ENCODE results near the gene CDH4. TPM values are rescaled to one million over a fixed set of nuclear protein-coding genes. Genes with fewer than 3 reads are reported as not detected.

Gene CDH4
- total RNA-seq, 1 experiment from 2014 or later = not detected

GRCh38 chr20:61475729-61476128 lies 223.7 kb downstream of the CDH4 start:
- ChIA-PET POLR2A (no interaction called here), CTCF (no interaction called here)
- in situ Hi-C loops (cut with HindIII; ENCODE audit: low pct_unique_long_range_greater_than_20kb, low sequenced_read_pairs) = no loop called here
- peaks cover 16% of the 10 kb centered on the region for H3K27me3 ChIP-seq (ENCODE audit: control insufficient read depth, insufficient read depth, low read length)
- intact Hi-C loops (cut with micrococcal nuclease; ENCODE audit: unreplicated experiment) = no loop called here
- no peaks in the 10 kb centered on the region for H3K4me1 ChIP-seq (ENCODE audit: control insufficient read depth, insufficient read depth, low read length)
- no peaks in the 10 kb centered on the region for H3K9me3 ChIP-seq (ENCODE audit: control insufficient read depth, insufficient read depth, low read depth, low read length)
- BruUV-seq (replicated peaks) = no TSS peak
- no peak overlapping the region for H3K4me3 ChIP-seq (ENCODE audit: low read depth in 2 of 2, low read length in 2 of 2)
- no peaks in the 10 kb centered on the region for H3K36me3 ChIP-seq (ENCODE audit: control insufficient read depth, insufficient read depth, low read length)
- TF ChIP-seq REST (IDR thresholded peaks at IDR 0.05; ENCODE audit: insufficient read depth in 1 of 2, low read depth in 2 of 2, low read length in 1 of 2) = no peak
- TF ChIP-seq CTCF (IDR thresholded peaks at IDR 0.05) = no peak
- TF ChIP-seq POLR2AphosphoS5 (IDR thresholded peaks at IDR 0.05; ENCODE audit: low read depth, low read length) = no peak
- TF ChIP-seq SIN3A (IDR thresholded peaks at IDR 0.05; ENCODE audit: borderline replicate concordance, insufficient read depth, low read depth, low read length) = no peak
- no peak for TF ChIP-seq TCF7L2 (IDR thresholded peaks at IDR 0.05; ENCODE audit: low read depth, low read length)
- H3K27ac ChIP-seq (ENCODE audit: low read length) = no peak overlapping the region
- ATAC-seq (no peak), DNase-seq (ENCODE audit: low read depth, low spot score) (no peak)

- Histone ChIP-seq H3K27me3 (ENCODE audit: control insufficient read depth, insufficient read depth, low read length) (peaks cover 16% of the 10 kb centered on the region), H3K27ac (ENCODE audit: low read length) (no peak overlapping the region), H3K9me3 (ENCODE audit: control insufficient read depth, insufficient read depth, low read depth, low read length) (no peaks in the 10 kb centered on the region), H3K36me3 (ENCODE audit: control insufficient read depth, insufficient read depth, low read length) (no peaks in the 10 kb centered on the region), H3K4me3 (ENCODE audit: low read depth in 2 of 2, low read length in 2 of 2) (no peak overlapping the region), H3K4me1 (ENCODE audit: control insufficient read depth, insufficient read depth, low read length) (no peaks in the 10 kb centered on the region)
- no TSS peak for BruUV-seq (replicated peaks)
- TF ChIP-seq CTCF (IDR thresholded peaks at IDR 0.05) (no peak), SIN3A (IDR thresholded peaks at IDR 0.05; ENCODE audit: borderline replicate concordance, insufficient read depth, low read depth, low read length) (no peak), TCF7L2 (IDR thresholded peaks at IDR 0.05; ENCODE audit: low read depth, low read length) (no peak), POLR2AphosphoS5 (IDR thresholded peaks at IDR 0.05; ENCODE audit: low read depth, low read length) (no peak), REST (IDR thresholded peaks at IDR 0.05; ENCODE audit: insufficient read depth in 1 of 2, low read depth in 2 of 2, low read length in 1 of 2) (no peak)
- in situ Hi-C loops (cut with HindIII; ENCODE audit: low pct_unique_long_range_greater_than_20kb, low sequenced_read_pairs) (no loop called here), intact Hi-C loops (cut with micrococcal nuclease; ENCODE audit: unreplicated experiment) (no loop called here)
- ChIA-PET POLR2A (no interaction called here), CTCF (no interaction called here)
- no peak for DNase-seq (ENCODE audit: low read depth, low spot score)
- ATAC-seq = no peak
These were observed 224.9 kb downstream of the CDH4 start for GRCh38 chr20:61476956-61477355.
